Lower leg skin (tissue), 3 donors: ENCODE measurements around the gene RAP2A.

Experiments used
- POLR2A ChIP-seq, 2 donors: fragments of 450-650 bp; IDR thresholded peaks; one replicate each; pipeline ENCODE4 v1.6.1; 2016 to 2017; ENCODE audit warnings: antibody characterized with exemption in 2 of 2, mild to moderate bottlenecking in 1 of 2, moderate library complexity in 1 of 2
- TF ChIP-seq, protein P1 (sequence below), 3 donors: fragments of 450-650 bp; IDR thresholded peaks; one replicate each; pipeline ENCODE4 v1.5.1; 2016; ENCODE audit warnings: antibody characterized with exemption in 3 of 3, mild to moderate bottlenecking in 3 of 3, moderate library complexity in 2 of 3

DNA sequence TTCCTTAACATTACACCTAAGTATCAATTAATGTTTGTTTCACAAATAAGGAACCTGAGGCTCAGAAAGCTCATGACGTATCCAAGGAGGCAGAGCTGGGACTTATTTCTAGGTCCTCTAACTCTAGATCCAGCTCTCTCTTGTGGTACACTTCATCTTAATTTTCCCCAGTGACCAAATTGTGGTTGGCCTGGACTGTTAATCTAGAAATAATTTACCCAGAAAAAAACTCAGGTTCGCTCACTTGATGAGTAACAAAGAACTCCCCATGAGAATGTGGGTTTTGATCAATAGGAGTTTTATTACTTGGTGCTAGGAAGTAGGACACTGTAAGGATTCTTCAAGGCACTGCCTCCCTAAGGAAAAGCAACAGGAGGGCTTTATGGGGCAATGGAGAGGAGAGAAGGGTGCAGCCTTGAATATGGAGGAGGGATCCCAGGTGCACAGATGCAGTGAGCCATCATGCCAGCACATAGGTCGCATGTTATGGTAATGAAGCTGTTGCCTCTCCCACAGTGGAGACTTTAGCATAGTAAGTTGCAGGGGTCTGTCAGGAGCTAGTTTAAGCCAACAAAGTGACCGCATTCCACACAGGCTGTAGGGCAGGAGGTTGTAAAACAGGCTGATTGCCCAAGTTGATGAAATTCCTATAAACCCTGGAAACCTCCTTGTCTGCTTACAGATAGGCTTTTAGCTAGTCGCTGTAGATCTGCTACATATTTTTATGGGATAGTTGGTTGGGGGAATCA lies 14.7 kb downstream of the RAP2A start:
- TF ChIP-seq POLR2A (IDR thresholded peaks at IDR 0.05) = no peak
- TF ChIP-seq, protein P1, sequence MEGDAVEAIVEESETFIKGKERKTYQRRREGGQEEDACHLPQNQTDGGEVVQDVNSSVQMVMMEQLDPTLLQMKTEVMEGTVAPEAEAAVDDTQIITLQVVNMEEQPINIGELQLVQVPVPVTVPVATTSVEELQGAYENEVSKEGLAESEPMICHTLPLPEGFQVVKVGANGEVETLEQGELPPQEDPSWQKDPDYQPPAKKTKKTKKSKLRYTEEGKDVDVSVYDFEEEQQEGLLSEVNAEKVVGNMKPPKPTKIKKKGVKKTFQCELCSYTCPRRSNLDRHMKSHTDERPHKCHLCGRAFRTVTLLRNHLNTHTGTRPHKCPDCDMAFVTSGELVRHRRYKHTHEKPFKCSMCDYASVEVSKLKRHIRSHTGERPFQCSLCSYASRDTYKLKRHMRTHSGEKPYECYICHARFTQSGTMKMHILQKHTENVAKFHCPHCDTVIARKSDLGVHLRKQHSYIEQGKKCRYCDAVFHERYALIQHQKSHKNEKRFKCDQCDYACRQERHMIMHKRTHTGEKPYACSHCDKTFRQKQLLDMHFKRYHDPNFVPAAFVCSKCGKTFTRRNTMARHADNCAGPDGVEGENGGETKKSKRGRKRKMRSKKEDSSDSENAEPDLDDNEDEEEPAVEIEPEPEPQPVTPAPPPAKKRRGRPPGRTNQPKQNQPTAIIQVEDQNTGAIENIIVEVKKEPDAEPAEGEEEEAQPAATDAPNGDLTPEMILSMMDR (IDR thresholded peaks at IDR 0.05) = no peak
